Heart left ventricle (tissue), 13 donors: ENCODE data around the gene HSPA6.
"Not testable (repeated sequence)": the region's sequence is repeated elsewhere in the genome, so short reads cannot be mapped to it uniquely, and the experiment has no call there.

Experiments used
- CTCF ChIP-seq, 12 donors: fragments of 200-600 bp; sonication (generic) in 4 of 12; IDR thresholded peaks; one replicate each; pipeline versions ENCODE4 v1.5.0 to v1.8.0; 2018 to 2022; ENCODE audit warnings: antibody characterized with exemption in 12 of 12, mild to moderate bottlenecking in 5 of 12
- POLR2A ChIP-seq, 2 donors: fragments of 450-650 bp; IDR thresholded peaks; one replicate each; pipeline ENCODE4 v1.6.1; 2017; ENCODE audit warnings: antibody characterized with exemption in 2 of 2, mild to moderate bottlenecking in 2 of 2, moderate library complexity in 2 of 2
- donor health status: ischemic (EF 13 %, LVEDD 7.1; RV severe dilation, severe dysfunction).
- donor health status: DM: no; HTN: yes; CAD: no.
- donor health status: DM: no; HTN: no; CAD: no.
- donor health status: ischemic (EF 25% LVEDD 6.9; RV normal size, moderate dysfunction).
- donor health status: ischemic (EF 25% LVEDD 5.7; RV mildly dilated, moderate dysfunction).
- donor health status: ischemic (EF 35%, LVEDD 5.7; RV mildly dilated, moderate dysfunction).
- donor health status: nonischemic (EF 11% LVEDD 7.7; RV severe dilation, severe dysfunction).
- donor health status: DM: yes; HTN: yes; CAD: no.
- donor health status: PGD.
- donor health status: ischemic (EF 29% LVEDD 5.4; RV normal size, mild dysfunction).
- donor health status: nonischemic (EF 23%, LVEDD 6.1; RV moderate dilation, normal function).

GRCh38 chr1:161553631-161554030 is 29.3 kb downstream of the HSPA6 start:
- not testable (repeated sequence) for TF ChIP-seq CTCF, POLR2A (IDR thresholded peaks at IDR 0.05)
